Vagina (tissue), 2 donors: ENCODE measurements around the gene GBGT1.

Source experiments
- POLR2A ChIP-seq, 2 donors: fragments of 450-650 bp; IDR thresholded peaks; one replicate each; pipeline ENCODE4 v1.6.1; 2017; ENCODE audit warnings: antibody characterized with exemption in 2 of 2, mild to moderate bottlenecking in 2 of 2, moderate library complexity in 2 of 2
- POLR2AphosphoS5 ChIP-seq, 2 donors: sonication (generic); formaldehyde crosslinking; IDR thresholded peaks; one replicate each; pipeline ENCODE4 v1.9.0; 2017; ENCODE audit warnings: antibody characterized with exemption in 2 of 2, mild to moderate bottlenecking in 2 of 2, low read depth in 1 of 2; ENCODE audit not compliant: insufficient read depth in 1 of 2
- TF ChIP-seq, protein P1 (sequence below), 3 experiments: fragments of 450-650 bp in 2 of 3; fragments of 200-600 bp in 1 of 3; sonication (generic) in 1 of 3; IDR thresholded peaks; one replicate each; pipeline ENCODE4 v1.5.1; 2017 to 2019; ENCODE audit warnings: antibody characterized with exemption in 3 of 3, mild to moderate bottlenecking in 2 of 3, moderate library complexity in 2 of 3

GRCh38 chr9:133106511-133107244 lies 57.0 kb downstream of the GBGT1 start:
- TF ChIP-seq, protein P1, sequence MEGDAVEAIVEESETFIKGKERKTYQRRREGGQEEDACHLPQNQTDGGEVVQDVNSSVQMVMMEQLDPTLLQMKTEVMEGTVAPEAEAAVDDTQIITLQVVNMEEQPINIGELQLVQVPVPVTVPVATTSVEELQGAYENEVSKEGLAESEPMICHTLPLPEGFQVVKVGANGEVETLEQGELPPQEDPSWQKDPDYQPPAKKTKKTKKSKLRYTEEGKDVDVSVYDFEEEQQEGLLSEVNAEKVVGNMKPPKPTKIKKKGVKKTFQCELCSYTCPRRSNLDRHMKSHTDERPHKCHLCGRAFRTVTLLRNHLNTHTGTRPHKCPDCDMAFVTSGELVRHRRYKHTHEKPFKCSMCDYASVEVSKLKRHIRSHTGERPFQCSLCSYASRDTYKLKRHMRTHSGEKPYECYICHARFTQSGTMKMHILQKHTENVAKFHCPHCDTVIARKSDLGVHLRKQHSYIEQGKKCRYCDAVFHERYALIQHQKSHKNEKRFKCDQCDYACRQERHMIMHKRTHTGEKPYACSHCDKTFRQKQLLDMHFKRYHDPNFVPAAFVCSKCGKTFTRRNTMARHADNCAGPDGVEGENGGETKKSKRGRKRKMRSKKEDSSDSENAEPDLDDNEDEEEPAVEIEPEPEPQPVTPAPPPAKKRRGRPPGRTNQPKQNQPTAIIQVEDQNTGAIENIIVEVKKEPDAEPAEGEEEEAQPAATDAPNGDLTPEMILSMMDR (IDR thresholded peaks at IDR 0.05) = no peak
- TF ChIP-seq POLR2A (IDR thresholded peaks at IDR 0.05) (no peak), POLR2AphosphoS5 (IDR thresholded peaks at IDR 0.05; ENCODE audit: insufficient read depth in 1 of 2, low read depth in 1 of 2) (no peak)
